HG02973 (cell line): ENCODE data around the gene TMPRSS11D.

ENCODE experiments used
- ATAC-seq: cut with Tn5 transposase; IDR thresholded peaks from one replicate; pipeline ENCODE4 v1.9.1; 2021; ENCODE audit warnings: moderate library complexity; ENCODE audit not compliant: unreplicated experiment

Gene TMPRSS11D, protein sequence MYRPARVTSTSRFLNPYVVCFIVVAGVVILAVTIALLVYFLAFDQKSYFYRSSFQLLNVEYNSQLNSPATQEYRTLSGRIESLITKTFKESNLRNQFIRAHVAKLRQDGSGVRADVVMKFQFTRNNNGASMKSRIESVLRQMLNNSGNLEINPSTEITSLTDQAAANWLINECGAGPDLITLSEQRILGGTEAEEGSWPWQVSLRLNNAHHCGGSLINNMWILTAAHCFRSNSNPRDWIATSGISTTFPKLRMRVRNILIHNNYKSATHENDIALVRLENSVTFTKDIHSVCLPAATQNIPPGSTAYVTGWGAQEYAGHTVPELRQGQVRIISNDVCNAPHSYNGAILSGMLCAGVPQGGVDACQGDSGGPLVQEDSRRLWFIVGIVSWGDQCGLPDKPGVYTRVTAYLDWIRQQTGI

DNA sequence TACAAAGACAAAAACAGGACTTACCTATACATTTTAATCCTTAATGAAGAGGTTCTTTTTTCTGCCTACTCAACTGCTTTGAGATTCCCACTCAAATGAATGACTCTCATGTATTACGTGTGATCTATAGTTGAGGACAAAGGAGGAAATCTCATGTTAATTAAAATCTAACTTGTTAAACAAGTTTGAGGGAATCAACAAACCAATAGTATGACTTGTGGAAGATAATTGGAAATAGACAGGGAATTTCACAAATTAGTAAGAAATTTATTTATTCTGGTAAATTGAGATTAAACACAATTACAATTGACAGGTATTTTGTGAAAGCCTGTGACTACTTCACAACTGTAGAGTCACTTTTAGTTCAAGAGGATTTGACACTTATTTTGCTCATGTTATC is at the start of gene TMPRSS11D:
Gene TMPRSS11D (minus strand): TSS at position 101 of the 400 bp plus-strand sequence. CDS start 69 bp downstream, at position 32.
- ATAC-seq: no peak

DNA sequence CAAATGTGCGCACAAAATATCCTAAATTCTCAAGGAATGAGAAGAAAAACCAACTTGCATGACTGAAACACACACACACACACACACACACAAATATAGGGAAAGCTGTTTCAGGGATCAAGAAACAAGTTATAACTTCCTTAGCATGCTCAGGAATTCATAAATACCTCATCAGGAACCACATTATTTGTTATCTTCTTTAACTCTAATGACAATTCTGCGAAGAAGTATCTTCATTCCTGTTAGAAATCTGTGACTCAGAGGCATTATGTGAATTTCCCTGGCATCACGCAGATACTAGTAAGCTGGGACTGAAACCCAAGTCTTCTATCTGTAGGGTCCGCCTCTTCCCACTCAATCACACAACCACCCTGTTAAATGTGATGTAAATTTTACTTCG is 49.2 kb upstream of the TMPRSS11D start:
- no peak for ATAC-seq

GRCh38 chr4:67931256-67931655 is 47.5 kb upstream of the TMPRSS11D start:
- ATAC-seq: no peak

DNA sequence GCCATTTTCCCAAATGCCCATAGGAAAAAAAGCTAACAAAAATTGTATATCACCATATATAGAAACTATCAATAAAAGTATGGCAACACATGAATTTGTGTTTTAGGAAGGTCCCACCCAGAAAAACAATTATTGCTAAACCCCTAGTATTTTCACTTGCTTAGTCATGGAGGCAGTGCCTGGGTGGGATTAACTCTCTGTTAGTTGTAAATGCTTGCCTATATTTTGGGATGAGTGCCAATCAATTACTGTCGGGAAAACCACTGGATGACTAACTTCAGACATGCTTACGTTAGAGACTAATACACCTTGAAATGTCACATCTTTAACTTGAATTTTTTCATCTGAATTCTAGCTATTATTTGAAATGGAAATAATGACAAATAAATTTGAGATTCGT is 45.6 kb upstream of the TMPRSS11D start:
- ATAC-seq: no peak

- ATAC-seq: no peak
These were observed 44.7 kb upstream of the TMPRSS11D start for GRCh38 chr4:67928546-67928945.

GRCh38 chr4:67927251-67927650 is 43.4 kb upstream of the TMPRSS11D start:
- no peak for ATAC-seq

DNA sequence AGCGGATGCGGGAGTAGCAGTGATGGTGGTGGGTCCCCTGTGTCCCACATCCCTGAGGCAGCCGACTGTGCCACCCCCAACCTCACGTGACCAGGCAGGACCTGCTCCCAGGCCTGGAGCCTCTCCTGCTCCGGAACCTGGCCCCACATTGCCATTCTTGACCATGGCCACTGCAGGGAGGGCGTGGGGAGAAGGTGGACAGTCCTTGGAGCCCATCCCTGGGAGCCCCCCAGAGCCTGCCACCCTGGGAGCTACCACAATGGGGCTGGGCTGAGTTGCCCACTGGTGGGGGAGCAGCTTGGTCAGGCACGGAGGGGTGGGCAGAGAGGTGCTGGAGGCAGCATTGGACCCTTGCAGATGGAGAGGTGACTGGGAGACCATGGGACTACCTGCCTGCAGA is 42.7 kb upstream of the TMPRSS11D start:
- ATAC-seq: no peak

- no peak for ATAC-seq
These were observed 38.9 kb upstream of the TMPRSS11D start for GRCh38 chr4:67922697-67923096.

DNA sequence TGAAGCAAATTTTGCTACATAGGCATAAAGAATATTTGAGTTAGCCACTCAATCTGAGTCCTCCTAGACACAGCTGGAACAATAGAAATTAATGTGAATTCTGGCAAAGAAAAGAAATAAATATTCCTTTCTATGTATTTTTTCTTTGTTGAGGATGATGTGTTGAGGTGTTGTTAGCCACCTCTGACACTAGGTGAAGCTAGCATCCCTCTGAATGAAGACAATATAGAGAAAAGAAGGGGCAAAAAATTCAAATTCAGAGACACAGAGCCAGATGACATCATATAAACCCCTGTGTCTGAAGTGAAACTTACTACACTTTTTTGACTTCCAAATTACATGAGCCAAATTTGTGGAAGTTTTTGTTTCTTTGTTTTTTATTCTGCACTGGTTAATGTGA is 34.6 kb upstream of the TMPRSS11D start:
- ATAC-seq: no peak

DNA sequence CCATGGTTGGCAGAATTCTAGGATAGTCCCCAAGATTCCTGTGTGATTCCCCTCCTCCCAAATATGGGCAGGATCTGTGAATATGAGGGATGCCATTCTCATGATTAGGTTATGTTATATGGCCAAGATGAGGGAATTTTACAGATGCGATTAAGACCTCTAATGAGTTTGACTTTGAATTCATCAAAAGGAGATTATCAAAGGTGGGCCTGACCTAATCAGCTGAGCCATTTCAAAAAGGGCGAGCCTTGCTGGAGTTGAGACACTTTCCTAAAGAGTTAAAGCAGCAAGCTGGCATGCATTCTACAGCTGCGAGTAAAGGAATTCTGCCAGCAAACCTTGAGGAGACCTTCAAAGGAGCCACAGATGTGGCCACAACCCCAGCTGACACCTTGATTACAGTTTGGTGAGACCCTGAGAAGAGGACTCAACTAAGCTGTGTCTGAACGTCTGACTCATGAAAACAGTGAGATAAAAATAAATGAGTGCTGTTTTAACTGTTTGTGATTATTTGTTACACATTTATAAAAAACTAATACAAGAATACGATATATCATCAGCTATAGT is 31.7 kb upstream of the TMPRSS11D start:
- ATAC-seq: no peak

- ATAC-seq: no peak
These were observed 28.3 kb upstream of the TMPRSS11D start for GRCh38 chr4:67912080-67912479.

DNA sequence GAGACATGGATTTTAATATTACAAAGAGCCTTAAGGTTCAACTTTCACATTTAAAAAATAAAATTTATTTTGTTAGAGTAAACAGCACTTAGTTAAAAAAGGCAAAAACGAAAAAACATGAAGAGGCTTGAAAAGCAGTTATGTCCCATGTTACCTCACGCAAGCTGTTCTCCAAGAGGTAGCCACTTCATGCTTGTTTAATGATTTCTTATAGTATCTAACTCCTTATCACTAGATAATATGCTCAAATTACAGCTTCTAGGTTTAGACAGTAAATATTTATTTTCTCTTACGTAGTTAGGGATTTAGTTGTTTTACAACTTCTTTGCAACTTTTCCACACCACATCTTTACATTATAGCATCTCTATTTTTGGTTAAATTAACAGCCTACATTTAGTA is 27.8 kb upstream of the TMPRSS11D start:
- no peak for ATAC-seq

GRCh38 chr4:67911141-67911540 is 27.3 kb upstream of the TMPRSS11D start:
- ATAC-seq: no peak

- ATAC-seq: no peak
These were observed 26.7 kb upstream of the TMPRSS11D start for GRCh38 chr4:67910585-67910905.

GRCh38 chr4:67909905-67910584 is 26.2 kb upstream of the TMPRSS11D start:
- ATAC-seq: no peak

GRCh38 chr4:67907650-67908049 is 23.8 kb upstream of the TMPRSS11D start:
- no peak for ATAC-seq

DNA sequence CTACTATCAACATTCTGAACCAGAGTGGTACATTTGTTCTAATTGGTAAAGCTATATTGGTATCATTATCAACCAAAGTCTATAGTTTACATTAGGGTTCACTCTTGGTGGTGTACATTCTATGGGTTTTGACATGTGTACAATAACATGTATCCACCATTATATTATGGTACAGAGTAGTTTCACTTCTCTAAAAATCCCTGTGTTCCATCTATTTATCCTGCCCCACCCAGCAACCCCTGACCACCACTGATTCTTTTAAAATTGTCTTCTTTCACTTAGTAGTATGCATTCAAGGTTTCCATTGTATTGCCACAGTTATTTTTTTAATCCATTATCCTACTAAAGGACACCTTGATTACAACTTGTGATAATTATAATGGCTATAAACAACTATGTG is 15.3 kb upstream of the TMPRSS11D start:
- ATAC-seq: no peak

- no peak for ATAC-seq
These were observed 13.9 kb upstream of the TMPRSS11D start for GRCh38 chr4:67897686-67898085.

GRCh38 chr4:67896421-67897065 is 12.7 kb upstream of the TMPRSS11D start:
- no peak for ATAC-seq

GRCh38 chr4:67894659-67895058 is 10.9 kb upstream of the TMPRSS11D start:
- no peak for ATAC-seq

DNA sequence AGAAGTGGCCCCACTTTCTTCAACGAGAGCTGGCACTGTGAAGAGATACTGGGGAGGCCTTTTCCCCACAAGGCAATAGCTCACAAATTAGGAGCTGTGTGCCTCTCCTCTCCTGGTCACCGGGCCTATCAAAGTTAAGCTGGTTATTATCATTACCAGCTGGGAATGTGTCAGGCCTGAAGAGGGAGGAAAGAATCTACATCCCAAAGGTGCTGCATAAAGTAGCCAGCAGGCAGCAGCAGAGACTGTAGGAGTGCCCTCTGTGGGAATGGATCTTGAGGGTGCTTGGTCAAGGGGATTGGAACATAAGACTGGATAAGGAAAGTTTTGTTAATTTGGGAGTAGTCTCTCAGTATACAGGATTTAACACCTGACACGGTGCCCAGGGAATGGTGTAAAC is 9.1 kb upstream of the TMPRSS11D start:
- no peak for ATAC-seq

DNA sequence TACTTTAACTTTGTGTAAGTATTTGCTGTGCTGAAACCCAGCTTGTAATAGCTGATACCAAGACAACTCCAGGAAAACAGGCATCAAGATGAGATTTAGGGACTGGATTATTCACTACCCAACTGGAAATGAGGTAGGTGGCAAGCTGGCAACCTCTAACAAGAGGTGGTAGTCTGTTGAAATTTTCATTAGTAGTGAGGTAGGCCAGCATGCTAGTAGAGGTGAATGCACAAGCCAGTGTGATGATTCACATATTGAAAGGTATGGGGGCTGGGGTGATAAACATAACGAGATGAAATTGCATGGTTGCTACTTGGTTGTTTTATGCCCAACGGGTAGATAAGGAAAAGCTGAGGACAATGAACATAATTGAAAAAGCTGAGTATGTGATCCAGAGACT is 8.5 kb upstream of the TMPRSS11D start:
- no peak for ATAC-seq
